HG02938 (cell line): ENCODE measurements around the gene RPS24.

Source experiments
- ATAC-seq: cut with Tn5 transposase; IDR thresholded peaks from one replicate; pipeline ENCODE4 v1.9.1; 2021; ENCODE audit warnings: mild to moderate bottlenecking, moderate library complexity; ENCODE audit not compliant: unreplicated experiment

RPS24 gene

GRCh38 chr10:78081292-78081691 is 47.6 kb downstream of the RPS24 start:
- ATAC-seq: no peak

GRCh38 chr10:78082636-78083035 is 49.0 kb downstream of the RPS24 start:
- ATAC-seq: no peak
